Type B pancreatic cell (in vitro differentiated cells): ENCODE measurements around the gene PAX5. TPM values are rescaled to one million over a fixed set of nuclear protein-coding genes. Genes with fewer than 3 reads are reported as not detected.

Experiments
- DNase-seq: peaks from one replicate; pipeline ENCODE4 v3.0.0; 2021; ENCODE audit warnings: mixed read lengths; ENCODE audit not compliant: unreplicated experiment; ENCODE audit errors: extremely low spot score
- H3K27ac Mint-ChIP-seq: 2 replicates; pipeline ENCODE4 v1.8.0; 2021; ENCODE audit warnings: mild to moderate bottlenecking, mixed read lengths
- H3K27me3 Mint-ChIP-seq: 2 replicates; pipeline ENCODE4 v1.8.0; 2021; ENCODE audit warnings: mixed read lengths
- H3K36me3 Mint-ChIP-seq: 2 replicates; pipeline ENCODE4 v1.8.0; 2021; ENCODE audit warnings: mixed read lengths
- H3K4me1 Mint-ChIP-seq: one replicate; pipeline ENCODE4 v1.8.0; 2021; ENCODE audit warnings: mixed read lengths; ENCODE audit not compliant: unreplicated experiment
- H3K4me3 Mint-ChIP-seq: 2 replicates; pipeline ENCODE4 v1.8.0; 2021; ENCODE audit warnings: mild to moderate bottlenecking, mixed read lengths
- H3K9me3 Mint-ChIP-seq: 2 replicates; pipeline ENCODE4 v1.8.0; 2021; ENCODE audit warnings: mixed read lengths
- CTCF ChIP-seq: fragments of 200-600 bp; sonication (generic); conservative IDR thresholded peaks from 2 replicates; pipeline ENCODE4 v1.5.0; 2021; ENCODE audit warnings: antibody characterized with exemption, mild to moderate bottlenecking
- microRNA-seq: library from miRNA; unstranded; fragments of <30 nt; microRNA quantifications from one replicate; pipeline ENCODE4, GENCODE V29; 2020
- total RNA-seq: library from RNA; stranded (reverse); gene quantifications from 2 replicates; pipeline ENCODE4 v1.2.1, GENCODE V29; 2021; ENCODE audit warnings: low replicate concordance

PAX5 gene
- total RNA-seq, 1 donor from 2014 or later, result not detected

- DNase-seq, result no peak
- H3K27ac Mint-ChIP-seq, result no peak overlapping the region
- no peak for TF ChIP-seq CTCF
- no peaks in the 10 kb centered on the region for H3K36me3 Mint-ChIP-seq
- H3K4me3 Mint-ChIP-seq, result no peak overlapping the region
- H3K4me1 Mint-ChIP-seq, result no peaks in the 10 kb centered on the region
- H3K9me3 Mint-ChIP-seq, result no peaks in the 10 kb centered on the region
- H3K27me3 Mint-ChIP-seq, result peaks cover 56% of the 10 kb centered on the region
These were observed 246.4 kb downstream of the PAX5 start for GRCh38 chr9:36787709-36788108.

Small RNA genes lying within 50 kb of the gene (microRNA-seq; reads per million reads assigned to microRNA genes)
- gene MIR4475 (not detected), gene MIR4476 (not detected), gene MIR4540 (not detected)

Other genes with a start within 250 kb of the PAX5 start
- 20.3 and 23.0 TPM in 2 replicates for gene ZCCHC7, start 86.3 kb upstream of the PAX5 start, total RNA-seq